HG03442 (cell line): ENCODE results near the gene MINK1.
A peak's percentile ranks its signal among the peaks of the same experiment; 100 is the strongest.

ENCODE experiments used
- ATAC-seq: cut with Tn5 transposase; IDR thresholded peaks from one replicate; pipeline ENCODE4 v1.9.1; 2021; ENCODE audit warnings: mild to moderate bottlenecking, moderate library complexity; ENCODE audit not compliant: unreplicated experiment

MINK1 gene

DNA sequence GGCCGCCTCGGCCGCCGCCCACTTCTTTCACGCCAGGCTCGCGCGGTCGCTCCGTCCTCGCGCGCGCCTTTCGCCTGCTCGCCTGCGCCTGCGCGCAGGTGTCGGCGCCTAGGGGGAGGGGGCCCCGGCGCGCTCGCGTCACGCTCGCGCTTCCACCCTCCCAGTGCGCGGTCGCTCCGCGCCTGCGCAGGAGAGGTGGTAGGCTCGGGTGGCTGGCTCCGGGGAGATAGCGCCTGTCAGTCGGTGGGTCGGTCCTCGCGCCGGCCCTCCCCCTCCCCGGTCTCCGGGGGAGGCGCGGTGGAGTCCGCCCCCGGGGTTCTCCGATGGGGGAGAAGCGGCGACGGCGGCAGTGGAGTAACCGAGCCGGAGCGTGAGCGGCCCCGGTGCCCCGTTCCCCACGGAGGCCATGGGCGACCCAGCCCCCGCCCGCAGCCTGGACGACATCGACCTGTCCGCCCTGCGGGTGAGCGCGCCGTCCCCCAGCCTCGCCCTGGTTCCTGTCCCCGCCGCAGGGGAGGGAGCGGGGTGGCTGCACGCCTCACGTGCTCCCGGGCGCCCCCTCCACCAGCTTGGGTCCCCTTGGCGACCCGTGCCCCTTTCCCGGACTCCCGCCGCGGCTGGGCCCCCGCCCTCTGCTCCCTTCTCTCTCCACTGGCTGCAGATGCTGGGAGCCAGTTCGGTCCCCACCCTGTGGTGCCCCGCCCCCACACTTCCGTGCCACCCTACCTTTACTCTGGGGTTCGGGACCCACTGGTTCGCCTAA, at the start of gene MINK1:
Gene MINK1 (plus strand): TSS at position 163 of the 763 bp plus-strand sequence. CDS start 244 bp downstream, at position 407.
- peak; percentile 70 for ATAC-seq

DNA sequence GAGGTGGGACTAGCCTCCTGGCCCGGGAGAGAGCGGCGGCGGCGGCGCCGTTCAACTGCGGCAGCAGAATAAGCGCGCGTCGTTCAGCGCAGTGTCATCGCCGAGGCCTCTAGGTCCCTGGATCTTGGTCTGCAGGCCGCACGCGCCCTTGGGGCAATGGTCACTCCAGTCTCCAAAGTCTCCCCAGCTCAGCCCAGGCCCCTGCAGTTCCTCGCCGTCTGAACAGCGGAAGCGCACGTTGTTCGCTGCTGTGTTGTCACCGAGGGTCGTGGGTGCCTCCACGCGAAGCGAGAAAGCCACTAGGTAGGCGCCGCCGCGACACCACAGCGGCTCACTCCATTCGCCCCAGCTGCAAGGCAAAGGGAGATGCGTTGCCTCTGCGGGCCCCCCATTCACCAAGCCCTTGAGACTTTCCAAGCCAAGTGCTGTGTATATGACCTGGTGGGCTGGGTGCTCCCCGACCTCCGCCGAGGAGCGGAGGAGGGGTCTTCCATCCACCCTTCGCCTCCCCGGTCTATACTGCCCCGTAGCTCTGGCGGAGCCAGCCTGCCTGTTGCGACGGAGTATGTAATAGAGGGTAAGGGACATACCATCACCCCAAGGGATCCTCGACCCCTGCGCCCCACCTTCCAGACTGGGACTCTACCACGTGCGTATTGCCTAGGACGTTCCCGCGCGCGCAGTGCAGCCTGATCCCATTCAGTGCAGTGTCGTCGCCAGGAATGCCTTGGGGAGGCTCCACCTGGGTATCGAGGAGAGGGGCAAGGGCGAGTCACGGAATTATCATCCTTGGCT, 47.6 kb upstream of the MINK1 start:
- ATAC-seq = no peak

DNA sequence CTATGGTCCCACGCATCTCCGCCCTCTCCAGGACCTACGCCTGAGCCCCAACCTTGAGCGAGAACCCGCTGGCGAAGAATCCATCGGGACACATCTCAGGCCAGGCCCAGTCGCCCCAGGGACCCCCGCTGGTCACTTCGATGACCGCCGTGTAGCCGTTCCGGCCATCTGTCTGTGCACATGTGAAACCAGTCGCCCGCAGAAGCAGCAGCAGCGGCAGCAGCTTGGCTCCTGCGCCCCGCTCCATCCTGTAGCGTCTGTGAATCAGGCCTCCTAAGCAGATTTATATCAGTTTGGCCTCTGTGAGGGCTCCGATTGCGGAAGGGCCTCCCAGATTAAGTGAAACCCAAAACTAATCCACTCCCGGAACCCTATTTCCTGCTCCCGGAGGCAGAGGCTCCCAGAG, 47.0 kb upstream of the MINK1 start, which contains the start of gene VMO1:
Gene VMO1 (minus strand): TSS at position 259 of the 406 bp plus-strand sequence. CDS start 12 bp downstream, at position 247.
- no peak for ATAC-seq

DNA sequence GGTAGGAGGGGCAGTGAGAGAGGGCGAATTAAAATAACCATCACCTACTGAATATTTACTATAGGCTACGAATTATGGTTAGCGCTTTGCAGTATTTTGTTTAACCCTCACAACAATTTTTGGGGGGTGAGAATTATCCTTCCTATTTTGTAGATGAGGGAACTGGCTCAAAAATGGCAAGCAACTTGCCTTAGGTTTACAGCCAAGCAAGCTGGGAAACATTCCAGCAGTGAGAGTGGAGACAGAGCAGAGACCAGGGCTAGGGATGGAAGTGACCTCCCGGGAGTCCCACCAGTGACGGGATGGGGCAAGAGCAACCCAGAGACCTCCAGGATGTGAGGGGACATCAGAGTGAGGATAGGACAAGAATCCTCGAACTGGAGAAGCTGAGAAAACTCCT, 46.6 kb upstream of the MINK1 start:
- ATAC-seq = no peak

DNA sequence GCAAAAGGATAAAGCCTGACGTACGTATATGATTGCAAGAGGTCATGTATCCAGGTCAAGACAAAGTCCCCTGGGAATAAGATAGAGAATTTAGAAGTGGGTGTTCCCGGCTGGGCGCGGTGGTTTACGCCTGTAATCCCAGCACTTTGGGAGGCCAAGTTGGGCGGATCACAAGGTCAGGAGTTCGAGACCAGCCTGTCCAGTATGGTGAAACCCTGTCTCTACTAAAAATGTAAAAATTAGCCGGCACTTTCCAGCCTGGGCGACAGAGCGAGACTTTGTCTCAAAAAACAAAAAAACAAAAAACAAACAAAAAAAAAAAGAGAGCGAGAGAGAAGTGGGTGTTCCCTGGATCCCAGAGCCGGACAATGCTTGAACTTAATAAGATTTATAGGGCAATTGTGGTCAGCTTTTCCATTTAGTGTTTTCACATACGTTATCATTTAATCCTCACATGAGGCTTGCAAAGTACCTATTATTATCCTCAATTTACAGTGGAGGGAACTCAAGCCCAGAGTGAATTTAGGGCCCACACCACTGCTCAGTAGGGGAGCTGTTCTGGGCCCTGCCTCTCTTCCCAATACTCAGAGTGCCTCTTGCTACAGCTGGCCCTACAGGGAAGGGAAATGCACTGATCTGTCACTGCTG, 44.9 kb upstream of the MINK1 start:
- no peak for ATAC-seq

DNA sequence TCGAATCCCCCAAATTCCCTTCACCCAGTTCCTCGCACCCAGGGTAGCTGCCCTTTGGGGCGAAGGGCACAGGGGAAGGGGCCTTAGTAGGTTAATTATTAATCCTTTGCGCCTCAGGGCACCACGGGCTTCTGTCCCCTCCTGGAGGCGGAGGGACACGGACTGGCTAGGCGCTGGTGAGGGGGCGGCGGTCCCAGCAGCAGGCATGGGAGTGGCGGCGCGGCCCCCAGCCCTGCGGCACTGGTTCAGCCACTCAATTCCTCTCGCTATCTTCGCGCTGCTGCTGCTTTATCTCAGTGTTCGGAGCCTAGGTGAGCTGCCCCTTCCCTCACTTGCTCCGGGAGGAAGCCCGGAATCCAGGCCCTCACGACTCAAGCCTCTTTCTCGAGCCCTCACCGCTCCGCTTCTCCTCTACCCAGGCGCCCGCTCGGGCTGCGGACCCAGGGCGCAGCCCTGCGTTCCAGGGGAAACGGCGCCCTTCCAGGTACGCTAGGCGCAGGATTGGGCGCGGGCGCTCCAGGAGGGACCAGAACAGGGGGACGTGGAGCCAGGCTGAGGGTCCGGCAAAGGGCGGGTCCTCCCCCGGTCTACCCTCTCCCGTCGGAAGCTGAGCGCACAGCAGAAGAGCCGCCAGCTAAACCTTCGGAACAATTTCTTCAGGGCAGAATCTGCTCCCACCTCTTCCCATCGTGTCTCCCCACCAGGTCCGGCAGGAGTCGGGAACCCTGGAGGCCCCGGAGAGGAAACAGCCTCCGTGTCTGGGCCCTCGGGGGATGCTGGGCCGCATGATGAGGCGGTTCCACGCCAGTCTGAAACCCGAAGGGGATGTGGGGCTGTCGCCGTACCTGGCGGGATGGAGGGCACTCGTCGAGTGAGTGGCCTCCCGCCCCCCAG, 44.1 kb upstream of the MINK1 start, which contains the start of gene GLTPD2:
Gene GLTPD2 (plus strand): TSS at position 158 of the 894 bp plus-strand sequence. CDS start 48 bp downstream, at position 206.
- no peak for ATAC-seq

DNA sequence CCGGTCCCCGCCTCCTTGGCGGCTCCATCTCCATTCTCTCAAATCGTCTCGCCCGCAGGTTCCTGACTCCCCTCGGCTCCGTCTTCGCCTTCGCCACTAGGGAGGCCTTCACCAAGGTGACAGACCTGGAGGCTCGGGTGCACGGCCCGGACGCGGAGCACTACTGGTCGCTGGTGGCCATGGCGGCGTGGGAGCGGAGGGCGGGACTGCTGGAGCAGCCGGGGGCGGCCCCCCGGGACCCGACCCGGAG, 43.5 kb upstream of the MINK1 start:
- ATAC-seq = no peak

DNA sequence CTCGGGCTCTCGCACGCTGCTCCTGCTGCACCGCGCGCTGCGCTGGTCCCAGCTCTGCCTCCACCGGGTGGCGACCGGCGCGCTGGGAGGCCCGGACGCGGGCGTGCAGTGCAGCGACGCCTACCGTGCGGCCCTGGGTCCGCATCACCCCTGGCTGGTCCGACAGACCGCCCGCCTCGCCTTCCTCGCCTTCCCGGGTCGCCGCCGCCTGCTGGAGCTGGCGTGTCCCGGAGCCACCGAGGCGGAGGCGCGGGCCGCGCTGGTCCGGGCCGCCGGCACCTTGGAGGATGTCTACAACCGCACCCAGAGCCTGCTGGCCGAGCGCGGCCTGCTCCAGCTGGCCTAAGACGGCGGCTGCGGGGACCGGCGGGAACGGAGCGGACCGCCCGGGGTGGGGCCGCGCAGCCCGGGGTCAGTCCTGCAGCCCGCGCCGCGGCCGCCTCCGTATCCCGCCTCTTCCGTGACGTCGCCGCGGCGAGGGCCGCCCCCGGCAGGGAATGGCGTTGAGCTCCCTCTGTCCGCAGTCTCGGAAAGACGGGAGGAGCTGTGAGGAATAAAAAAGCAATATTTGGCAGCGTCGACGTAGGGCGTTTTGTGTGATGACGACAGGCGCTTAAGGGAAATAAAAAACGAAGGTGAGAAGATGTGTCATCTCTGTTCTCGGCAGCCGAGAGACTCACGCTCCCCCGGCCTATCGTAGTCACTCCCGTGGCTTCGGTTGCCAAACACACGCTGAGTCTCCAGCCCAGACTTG, 43.0 kb upstream of the MINK1 start:
- peak; percentile 84 for ATAC-seq

DNA sequence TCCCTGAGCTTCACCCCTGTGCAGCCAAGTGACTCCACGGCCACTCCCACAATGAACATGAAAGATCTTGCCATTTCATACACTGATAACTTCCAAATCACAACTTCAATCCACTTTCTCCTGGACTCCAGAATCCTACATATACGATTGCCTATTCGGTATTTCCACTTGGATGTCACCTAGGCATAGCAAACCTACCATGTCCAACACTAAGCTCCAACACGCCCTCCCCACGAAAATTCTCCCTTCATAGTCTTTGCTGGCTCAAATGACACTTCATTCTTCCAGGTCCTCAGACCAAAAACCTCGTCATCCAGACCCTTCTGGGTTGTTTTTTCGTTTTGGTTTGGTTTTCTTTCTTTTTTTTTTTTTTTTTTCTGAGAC, 42.4 kb upstream of the MINK1 start:
- ATAC-seq = no peak

DNA sequence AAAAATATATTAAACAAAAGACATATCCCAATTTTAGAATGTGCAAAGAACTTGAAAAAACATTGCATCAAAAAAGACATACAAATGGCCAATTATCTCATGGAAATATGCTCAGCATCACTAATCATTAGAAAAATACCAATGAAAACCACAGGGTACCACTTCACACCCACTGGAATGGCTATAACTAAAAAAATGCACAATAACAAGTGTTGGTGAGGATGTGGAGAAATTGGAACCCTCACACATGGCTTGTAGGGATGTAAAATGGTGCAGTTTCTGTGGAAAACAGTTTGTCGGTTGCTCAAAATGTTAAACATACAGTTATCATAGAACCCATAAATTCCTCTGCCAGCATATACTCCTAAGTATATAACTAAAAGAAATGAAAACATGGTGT, 38.0 kb upstream of the MINK1 start:
- no peak for ATAC-seq

DNA sequence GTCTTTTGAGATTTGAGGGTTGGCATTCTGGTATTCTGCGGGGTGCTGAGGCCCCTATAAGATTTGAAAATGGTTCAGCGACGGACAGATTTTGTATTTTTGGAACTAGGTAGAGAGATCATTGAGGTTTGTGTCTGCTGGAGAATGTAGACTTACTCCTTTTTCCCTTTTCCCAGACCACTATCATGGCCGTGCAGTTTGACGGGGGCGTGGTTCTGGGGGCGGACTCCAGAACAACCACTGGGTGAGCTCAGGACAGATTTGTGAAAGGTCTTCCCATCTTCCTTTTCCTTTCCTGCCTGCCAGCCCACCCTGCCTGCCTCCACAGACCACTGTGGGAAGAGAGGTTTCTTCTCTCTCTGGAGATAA, 36.6 kb upstream of the MINK1 start:
- no peak for ATAC-seq

DNA sequence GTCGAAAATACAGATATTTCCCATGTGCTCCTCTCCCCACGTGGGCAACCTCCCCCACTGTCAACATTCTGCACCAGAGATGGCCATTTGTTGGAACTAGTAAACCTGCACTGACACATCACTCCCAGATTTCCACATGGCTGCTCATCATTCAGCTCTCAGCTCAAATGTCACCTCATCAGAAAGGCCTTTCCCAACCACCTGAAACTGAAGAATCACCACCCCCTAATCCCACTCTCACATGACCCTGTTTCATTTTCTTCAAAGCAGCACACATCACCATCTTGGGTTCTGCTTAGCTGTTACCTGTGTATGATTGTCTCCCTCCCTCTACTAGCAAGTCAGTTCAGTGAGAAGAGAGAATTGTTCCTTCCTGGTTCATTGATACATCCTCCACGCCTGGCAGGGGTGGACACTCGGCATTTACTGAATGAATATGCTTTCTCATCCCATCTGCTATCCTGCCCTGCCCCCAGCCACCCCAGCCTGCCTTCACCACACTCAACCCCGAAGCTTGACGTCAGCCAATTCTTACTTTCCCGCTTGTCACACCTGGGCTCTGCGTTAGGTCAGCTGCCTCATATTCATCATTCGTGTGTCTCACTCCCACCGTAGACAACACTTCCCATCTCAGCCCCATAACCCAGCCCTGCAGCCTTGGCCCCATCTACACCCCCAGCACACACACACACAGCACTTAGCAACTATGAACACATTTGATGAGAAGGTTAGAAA, 32.5 kb upstream of the MINK1 start:
- no peak for ATAC-seq

DNA sequence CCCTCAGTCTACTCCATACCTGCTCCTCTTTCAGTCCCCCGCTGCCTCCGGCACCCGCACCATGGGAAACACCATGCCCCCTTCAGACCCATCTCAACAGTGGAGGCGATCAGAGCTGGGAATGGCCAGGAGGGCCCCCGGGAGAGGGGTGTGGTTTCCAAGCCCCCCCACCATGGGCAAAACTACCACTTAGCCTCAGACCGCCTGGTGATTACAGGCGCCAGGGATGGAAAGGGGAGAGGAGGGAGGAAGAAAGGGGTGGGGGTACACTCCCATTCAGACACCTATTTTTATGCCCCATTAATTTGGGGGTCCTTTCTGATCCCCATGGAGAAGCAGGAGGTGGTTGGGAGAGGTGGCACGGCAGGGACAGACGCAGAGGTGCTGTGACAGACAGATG, 30.9 kb upstream of the MINK1 start, which contains the start of gene C17orf114:
Gene C17orf114 (minus strand): TSS at position 101 of the 400 bp plus-strand sequence.
- ATAC-seq = no peak

DNA sequence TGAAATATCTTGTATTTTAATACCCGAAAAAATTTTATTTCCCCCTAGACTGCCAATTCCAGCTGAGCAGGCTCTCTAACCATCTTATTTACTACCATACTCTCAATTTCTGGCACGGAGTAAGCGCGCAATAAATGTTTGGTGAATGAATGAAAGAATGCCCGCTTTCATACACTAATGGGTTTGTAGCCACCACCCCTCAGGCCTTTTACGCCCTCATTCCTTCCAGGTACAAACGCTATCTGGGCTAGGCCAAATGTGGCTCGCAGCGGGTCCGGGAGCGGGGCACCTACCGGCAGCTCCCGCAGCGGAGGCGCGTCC, 26.7 kb upstream of the MINK1 start:
- ATAC-seq = no peak

DNA sequence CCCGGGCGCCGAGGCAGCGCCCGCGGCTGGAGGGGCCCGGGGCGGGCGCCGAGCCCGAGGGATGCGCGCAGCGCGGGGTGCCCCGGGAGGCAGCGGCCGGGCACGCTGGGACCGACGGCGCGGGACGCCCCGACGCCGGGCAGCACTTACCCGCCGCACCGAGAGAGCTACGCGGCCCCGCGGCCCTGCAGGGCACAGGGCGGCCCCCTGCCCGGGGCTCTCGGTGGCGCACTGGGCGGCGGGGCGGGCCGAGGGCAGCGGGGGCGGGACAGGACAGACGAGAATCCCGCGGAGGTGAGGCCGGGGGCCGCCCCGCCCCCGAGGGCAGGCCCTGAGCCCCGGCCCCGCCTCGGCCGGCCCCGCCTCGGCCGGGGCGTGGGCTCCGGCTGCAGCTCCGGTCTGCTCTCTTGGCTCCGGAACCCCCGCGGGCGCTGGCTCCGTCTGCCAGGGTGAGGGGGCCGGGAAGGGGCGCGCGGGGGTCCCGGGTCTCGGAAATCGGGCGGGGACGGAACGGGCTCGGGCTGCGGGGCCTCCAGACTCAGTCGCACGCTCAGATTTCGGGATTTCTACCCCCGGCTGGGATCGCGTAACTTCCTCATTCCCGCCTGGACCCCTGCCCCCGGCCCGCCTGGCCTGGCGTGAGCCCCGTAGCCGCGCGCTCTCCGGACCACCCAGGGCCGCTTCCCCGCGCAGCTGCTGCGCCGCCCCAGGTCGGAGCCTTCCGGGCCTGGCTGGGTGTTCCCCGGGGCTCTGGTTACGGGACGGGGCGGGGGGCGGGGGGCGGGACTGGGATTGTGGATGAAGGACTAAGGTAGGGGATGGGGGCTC, 26.1 kb upstream of the MINK1 start, which contains the start of gene PLD2:
Gene PLD2 (plus strand): TSS at position 376 of the 828 bp plus-strand sequence. CDS start 621 bp downstream, outside the sequence.
- peak; percentile 67 for ATAC-seq

DNA sequence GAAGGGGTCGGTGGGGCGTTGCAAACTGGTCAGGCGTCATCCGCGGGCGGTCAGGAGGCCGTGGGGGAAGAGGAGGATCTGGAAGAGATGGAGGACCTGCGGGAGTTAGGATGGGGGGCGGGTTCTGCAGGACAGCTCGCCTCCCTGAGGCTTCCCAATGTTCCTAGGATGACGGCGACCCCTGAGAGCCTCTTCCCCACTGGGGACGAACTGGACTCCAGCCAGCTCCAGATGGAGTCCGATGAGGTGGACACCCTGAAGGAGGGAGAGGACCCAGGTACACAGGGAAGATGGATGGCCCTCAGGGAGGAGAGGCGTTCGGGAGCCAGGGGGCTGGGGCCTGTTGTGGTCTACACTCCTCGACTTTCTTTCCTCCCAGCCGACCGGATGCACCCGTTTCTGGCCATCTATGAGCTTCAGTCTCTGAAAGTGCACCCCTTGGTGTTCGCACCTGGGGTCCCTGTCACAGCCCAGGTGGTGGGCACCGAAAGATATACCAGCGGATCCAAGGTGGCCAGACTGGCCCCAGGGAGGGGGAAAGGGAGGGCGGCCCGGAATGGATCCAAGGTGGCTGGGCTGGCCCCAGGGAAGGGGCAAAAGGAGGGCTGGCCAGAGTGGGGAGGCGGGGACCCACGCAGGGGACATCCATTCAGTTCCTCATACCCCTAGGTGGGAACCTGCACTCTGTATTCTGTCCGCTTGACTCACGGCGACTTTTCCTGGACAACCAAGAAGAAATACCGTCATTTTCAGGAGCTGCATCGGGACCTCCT, 25.3 kb upstream of the MINK1 start:
- no peak for ATAC-seq

DNA sequence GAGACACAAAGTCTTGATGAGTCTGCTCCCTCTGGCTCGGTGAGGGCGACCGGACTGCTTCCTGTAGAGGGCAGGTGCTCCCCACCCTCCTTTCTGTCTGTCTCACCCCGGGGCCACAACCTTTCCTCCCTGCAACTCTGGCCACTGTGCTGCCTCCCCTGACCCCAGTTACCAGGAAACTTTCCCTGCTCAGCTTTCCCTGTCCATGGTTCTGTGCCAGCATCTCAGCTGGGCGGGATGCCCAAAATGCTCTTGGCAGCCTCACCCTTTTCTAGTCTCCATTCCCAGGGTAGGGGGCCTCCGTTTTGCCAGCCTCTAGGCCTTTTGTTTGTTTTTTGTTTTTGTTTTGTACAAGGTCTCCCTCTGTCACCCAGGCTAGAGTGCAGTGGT, 24.8 kb upstream of the MINK1 start:
- ATAC-seq = no peak
